IMR-90 (cell line): Measurements from ENCODE around the gene FOXO3. TPM values are rescaled to one million over a fixed set of nuclear protein-coding genes. Genes with fewer than 3 reads are reported as not detected.
A peak's percentile ranks its signal among the peaks of the same experiment; 100 is the strongest.

ENCODE experiments used
- ATAC-seq: fragments of 200-7000 bp; cut with Tn5 transposase; 2 replicates; pipeline ENCODE4 v1.9.1; 2020; ENCODE audit warnings: low read depth, mild to moderate bottlenecking, moderate library complexity
- BruUV-seq: library from RNA; stranded (reverse); fragments of 400-500 nt; replicated peaks from 2 replicates; lab custom pipeline; 2021; lab: Mats Ljungman, UMichigan
- CTCF ChIA-PET: fragments of 300-600 bp; formaldehyde crosslinking; extraction: SDS; loops from one replicate; lab custom pipeline; 2021; ENCODE audit warnings: antibody characterized with exemption; lab: Yijun Ruan, JAX
- POLR2A ChIA-PET: fragments of 300-600 bp; sonication (Branson Sonifier 250); formaldehyde crosslinking; loops from one replicate; lab custom pipeline; 2022; ENCODE audit warnings: antibody characterized with exemption; ENCODE audit not compliant: unreplicated experiment; lab: Charles Lee
- DNase-seq: peaks from one replicate; pipeline ENCODE4 v3.0.0; 2013
- H2AFZ ChIP-seq: replicated peaks from 2 replicates; pipeline ENCODE3; 2013; ENCODE audit warnings: low read length, mild to moderate bottlenecking; ENCODE audit not compliant: poor library complexity
- H2AK5ac ChIP-seq: 2 replicates; pipeline ENCODE4 v1.6.1; 2013; ENCODE audit warnings: low read depth, low read length, inconsistent platforms
- H2AK9ac ChIP-seq: replicated peaks from 2 replicates; pipeline ENCODE3; 2013; ENCODE audit warnings: mild to moderate bottlenecking, low read depth, low read length, moderate library complexity; ENCODE audit not compliant: poor library complexity
- H2BK120ac ChIP-seq: 2 replicates; pipeline ENCODE4 v1.6.1; 2013; ENCODE audit warnings: low read depth, low read length, inconsistent platforms
- H2BK15ac ChIP-seq: 3 replicates; pipeline ENCODE4 v1.6.1; 2013; ENCODE audit warnings: low read depth, low read length, inconsistent platforms
- H2BK20ac ChIP-seq: 2 replicates; pipeline ENCODE4 v1.6.1; 2013; ENCODE audit warnings: low read depth, mild to moderate bottlenecking, inconsistent platforms, low read length, moderate library complexity
- H2BK5ac ChIP-seq: 2 replicates; pipeline ENCODE4 v1.6.1; 2013; ENCODE audit warnings: mild to moderate bottlenecking, low read depth, low read length, inconsistent platforms; ENCODE audit not compliant: poor library complexity, severe bottlenecking
- H3K14ac ChIP-seq: replicated peaks from 2 replicates; pipeline ENCODE4 v1.6.1; 2013; ENCODE audit warnings: low read depth, low read length, inconsistent platforms
- H3K18ac ChIP-seq: 2 replicates; pipeline ENCODE4 v1.6.1; 2013; ENCODE audit warnings: low read depth, low read length, control low read depth
- H3K23ac ChIP-seq: 2 replicates; pipeline ENCODE4 v1.6.1; 2013; ENCODE audit warnings: low read depth, low read length, inconsistent platforms
- H3K27ac ChIP-seq: 2 replicates; pipeline ENCODE4 v1.5.1; 2013; ENCODE audit warnings: mild to moderate bottlenecking, control low read depth, low read length; ENCODE audit not compliant: insufficient read depth
- H3K27me3 ChIP-seq: 2 replicates; pipeline ENCODE4 v1.6.1; 2013; ENCODE audit warnings: low read length; ENCODE audit not compliant: control insufficient read depth, insufficient read depth
- H3K36me3 ChIP-seq: 2 replicates; pipeline ENCODE4 v1.6.1; 2013; ENCODE audit warnings: low read length, mixed read lengths; ENCODE audit not compliant: control insufficient read depth, insufficient read depth
- H3K4ac ChIP-seq: 2 replicates; pipeline ENCODE4 v1.6.1; 2013; ENCODE audit warnings: low read depth, low read length, inconsistent platforms
- H3K4me1 ChIP-seq: 2 replicates; pipeline ENCODE4 v1.6.1; 2013; ENCODE audit warnings: low read length, mixed read lengths; ENCODE audit not compliant: control insufficient read depth, insufficient read depth
- H3K4me2 ChIP-seq: 2 replicates; pipeline ENCODE4 v1.6.1; 2013; ENCODE audit warnings: low read depth, mild to moderate bottlenecking, control low read depth, low read length, moderate library complexity
- H3K4me3 ChIP-seq: 2 replicates; pipeline ENCODE4 v1.5.1; 2013; ENCODE audit warnings: low read depth, mild to moderate bottlenecking, control low read depth, low read length, moderate library complexity; ENCODE audit not compliant: insufficient read depth
- H3K56ac ChIP-seq: 2 replicates; pipeline ENCODE4 v1.6.1; 2013; ENCODE audit warnings: low read length, inconsistent platforms; ENCODE audit not compliant: insufficient read depth; ENCODE audit errors: extremely low read depth
- H3K79me1 ChIP-seq, 2 experiments: 2 replicates each; pipeline ENCODE4 v1.6.1; 2013; ENCODE audit warnings: low read length in 2 of 2, inconsistent platforms in 1 of 2, low read depth in 1 of 2
- H3K9ac ChIP-seq: 2 replicates; pipeline ENCODE4 v1.6.1; 2013; ENCODE audit warnings: low read depth, low read length, control low read depth
- H3K9me1 ChIP-seq: 2 replicates; pipeline ENCODE4 v1.6.1; 2013; ENCODE audit warnings: low read length, inconsistent platforms; ENCODE audit not compliant: insufficient read depth
- H3K9me3 ChIP-seq: 2 replicates; pipeline ENCODE4 v1.6.1; 2013; ENCODE audit warnings: low read length; ENCODE audit not compliant: control insufficient read depth, insufficient read depth
- H4K20me1 ChIP-seq: 2 replicates; pipeline ENCODE4 v1.6.1; 2013; ENCODE audit warnings: low read length, inconsistent platforms; ENCODE audit not compliant: insufficient read depth
- H4K5ac ChIP-seq: 2 replicates; pipeline ENCODE4 v1.6.1; 2013; ENCODE audit warnings: mild to moderate bottlenecking, low read depth, low read length, control low read depth
- H4K8ac ChIP-seq, 2 experiments: 2 replicates each; pipeline ENCODE4 v1.6.1; 2013; ENCODE audit warnings: low read depth in 2 of 2, low read length in 2 of 2, control low read depth in 1 of 2, inconsistent platforms in 1 of 2
- H4K91ac ChIP-seq: 2 replicates; pipeline ENCODE4 v1.6.1; 2013; ENCODE audit warnings: low read depth, low read length, inconsistent platforms; ENCODE audit not compliant: insufficient read depth
- BHLHE40 ChIP-seq: fragments of 150-350 bp; IDR thresholded peaks from 2 replicates; pipeline ENCODE4 v1.6.1; 2016; ENCODE audit warnings: mild to moderate bottlenecking, low read depth, low read length
- FOS ChIP-seq: fragments of 150-350 bp; IDR thresholded peaks from 2 replicates; pipeline ENCODE4 v1.6.1; 2016; ENCODE audit warnings: low read depth, low read length
- POLR2A ChIP-seq: IDR thresholded peaks from 2 replicates; pipeline ENCODE4 v1.6.1; 2012; ENCODE audit warnings: mild to moderate bottlenecking, low read depth, low read length
- RCOR1 ChIP-seq: IDR thresholded peaks from 2 replicates; pipeline ENCODE4 v1.6.1; 2012; ENCODE audit warnings: mild to moderate bottlenecking, low read length, improper control_type of control experiment; ENCODE audit not compliant: insufficient replicate concordance
- RFX5 ChIP-seq: IDR thresholded peaks from 2 replicates; pipeline ENCODE4 v1.8.0; 2012; ENCODE audit warnings: low read depth, mild to moderate bottlenecking, low read length, moderate library complexity
- WGBS, 2 experiments: methylation state at CpG; one replicate each; pipeline versions ENCODE4 v1.1.5 to v1.1.7; 2013; ENCODE audit warnings: missing lambda C conversion rate in 2 of 2; ENCODE audit not compliant: insufficient read length in 1 of 2; ENCODE audit errors: extremely low coverage in 2 of 2; 5-methylcytosine and 5-hydroxymethylcytosine counted together
- dilution Hi-C: fragments of 300-500 bp; cut with HindIII; formaldehyde crosslinking; loops from one replicate; pipeline ENCODE4 v1.14.3; 2018; ENCODE audit warnings: low sequenced_read_pairs; ENCODE audit not compliant: unreplicated experiment
- in situ Hi-C: fragments of 300-500 bp; cut with MboI; formaldehyde crosslinking; loops from 3 replicates; pipeline ENCODE4 v1.14.3; 2019; ENCODE audit warnings: low sequenced_read_pairs, inconsistent platforms, mixed read lengths
- intact Hi-C: fragments of 100-400 bp; cut with micrococcal nuclease; formaldehyde crosslinking; loops from 2 replicates; pipeline ENCODE4 v1.10.0; 2022
- polyA plus RNA-seq, 3 experiments: library from polyadenylated mRNA; depleted of rRNA; stranded (reverse); fragments of >200 nt; gene quantifications; 2 replicates each; pipeline ENCODE4 v1.2.3, GENCODE V29; 2012; ENCODE audit warnings: low replicate concordance in 1 of 3
- total RNA-seq: library from RNA; depleted of rRNA; stranded (reverse); fragments of >200 nt; gene quantifications from 2 replicates; pipeline ENCODE4 v1.2.3, GENCODE V29; 2012
- TF ChIP-seq, protein P1 (sequence below): fragments of 150-350 bp; IDR thresholded peaks from 2 replicates; pipeline ENCODE4 v1.6.1; 2017; ENCODE audit warnings: mild to moderate bottlenecking, antibody characterized with exemption, low read length, low read depth

FOXO3 gene
- total and polyA plus RNA-seq, 2 of the 4 experiments (the other 2 are of a cell fraction): 17.5 to 38.7 TPM

DNA sequence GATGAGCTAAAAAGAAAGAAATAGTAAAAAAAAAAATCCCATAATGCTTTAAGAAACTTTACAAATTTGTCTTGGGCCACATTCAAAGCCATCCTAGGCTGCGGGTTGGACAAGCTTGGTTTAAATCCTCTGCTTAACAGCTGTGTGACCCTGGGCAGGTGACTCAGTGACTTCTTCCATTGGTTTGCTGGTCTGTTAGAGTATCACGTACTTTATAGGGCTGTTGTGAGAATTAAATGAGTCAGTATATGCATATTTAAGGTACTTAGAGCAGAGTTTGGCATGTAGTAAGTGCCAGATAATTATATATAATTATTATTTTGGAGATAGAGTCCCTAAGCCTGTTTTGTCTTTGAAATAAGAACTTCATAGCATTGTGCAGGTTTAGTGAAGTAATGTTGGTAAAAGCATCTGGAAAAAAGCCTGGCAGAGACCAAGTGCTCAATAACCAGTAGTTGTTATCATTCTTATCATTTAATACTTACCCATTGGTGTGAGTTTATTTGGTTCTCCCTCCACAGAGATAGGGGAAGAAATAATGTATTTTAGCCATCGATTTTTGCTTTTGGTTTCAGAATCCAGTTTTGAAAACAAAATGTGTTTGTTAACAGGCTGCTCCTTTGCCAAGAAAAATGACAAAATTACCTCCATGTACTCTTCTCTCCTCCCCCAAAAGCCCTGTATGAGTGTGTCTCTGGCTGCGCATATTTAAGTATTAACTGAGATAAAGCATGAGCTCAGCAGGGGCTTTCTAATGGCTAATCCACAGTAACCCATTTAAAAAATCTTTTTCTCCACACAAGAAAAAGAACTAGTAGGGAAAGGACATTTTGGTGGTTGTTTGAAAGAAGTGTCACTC, 67.2 kb downstream of the FOXO3 start:
- no peak overlapping the region for H3K56ac ChIP-seq
- no peak overlapping the region for H2BK5ac ChIP-seq
- intact Hi-C loops: no loop called here
- DNase-seq: peak; percentile 88
- H2BK120ac ChIP-seq: no peak overlapping the region
- H3K18ac ChIP-seq: no peak overlapping the region
- 0 out of 2 replicates have a peak overlapping the region, but pooled peaks have one; percentile 43 for H3K23ac ChIP-seq
- in situ Hi-C loops: no loop called here
- no peaks in the 10 kb centered on the region for H3K36me3 ChIP-seq
- H3K4me3 ChIP-seq: no peak overlapping the region
- no peaks in the 10 kb centered on the region for H3K9me3 ChIP-seq
- no peak for TF ChIP-seq POLR2A
- no peak for TF ChIP-seq RCOR1
- no peak for TF ChIP-seq FOS
- TF ChIP-seq, protein P1, sequence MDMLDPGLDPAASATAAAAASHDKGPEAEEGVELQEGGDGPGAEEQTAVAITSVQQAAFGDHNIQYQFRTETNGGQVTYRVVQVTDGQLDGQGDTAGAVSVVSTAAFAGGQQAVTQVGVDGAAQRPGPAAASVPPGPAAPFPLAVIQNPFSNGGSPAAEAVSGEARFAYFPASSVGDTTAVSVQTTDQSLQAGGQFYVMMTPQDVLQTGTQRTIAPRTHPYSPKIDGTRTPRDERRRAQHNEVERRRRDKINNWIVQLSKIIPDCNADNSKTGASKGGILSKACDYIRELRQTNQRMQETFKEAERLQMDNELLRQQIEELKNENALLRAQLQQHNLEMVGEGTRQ: 0 out of 2 replicates have a peak, but pooled peaks have one; percentile 17
- TF ChIP-seq RFX5: no peak
- TF ChIP-seq BHLHE40: peak; percentile 43; the same call in 1 of the 2 replicates
- H3K27me3 ChIP-seq: no peaks in the 10 kb centered on the region
- H4K20me1 ChIP-seq: peaks cover 84% of the 10 kb centered on the region
- POLR2A ChIA-PET: interaction anchor here (0.6 kb wide), 1 partner anchor 13 kb away, joined by 3 read pairs; no protein-coding TSS in a partner anchor
- no peak overlapping the region for H2BK20ac ChIP-seq
- ATAC-seq: peak; percentile 48; the same call in 1 of the 2 replicates
- H4K91ac ChIP-seq: no peak overlapping the region
- CTCF ChIA-PET: interaction anchor here (0.6 to 1.2 kb wide), 3 partner anchors 14 to 445 kb away, joined by 3 read pairs; no protein-coding TSS in a partner anchor
- no CpG with 5 or more reads among the region's 4 CpGs for WGBS, 2 experiments
- no peak overlapping the region for H2AFZ ChIP-seq
- H3K9ac ChIP-seq: no peak overlapping the region
- peaks cover 41% of the 10 kb centered on the region for H3K9me1 ChIP-seq
- H3K79me1 ChIP-seq: peaks cover 51 to 85% of the 10 kb centered on the region in 2 experiments
- no peak overlapping the region; the same call in 1 of the 2 replicates for H3K4me2 ChIP-seq
- H2BK15ac ChIP-seq: no peak overlapping the region
- dilution Hi-C loops: no loop called here
- H4K8ac ChIP-seq: no peak overlapping the region
- no TSS peak for BruUV-seq
- H3K4me1 ChIP-seq: peaks cover 22% of the 10 kb centered on the region
- no peak overlapping the region for H3K27ac ChIP-seq
- no peak overlapping the region for H3K4ac ChIP-seq
- H2AK5ac ChIP-seq: no peak overlapping the region
- 0 out of 2 replicates have a peak overlapping the region, but pooled peaks have one; percentile 22 for H3K14ac ChIP-seq
- H2AK9ac ChIP-seq: no peak overlapping the region
- H4K5ac ChIP-seq: no peak overlapping the region
